Measurements from ENCODE around the gene STYK1.

Gene STYK1

DNA sequence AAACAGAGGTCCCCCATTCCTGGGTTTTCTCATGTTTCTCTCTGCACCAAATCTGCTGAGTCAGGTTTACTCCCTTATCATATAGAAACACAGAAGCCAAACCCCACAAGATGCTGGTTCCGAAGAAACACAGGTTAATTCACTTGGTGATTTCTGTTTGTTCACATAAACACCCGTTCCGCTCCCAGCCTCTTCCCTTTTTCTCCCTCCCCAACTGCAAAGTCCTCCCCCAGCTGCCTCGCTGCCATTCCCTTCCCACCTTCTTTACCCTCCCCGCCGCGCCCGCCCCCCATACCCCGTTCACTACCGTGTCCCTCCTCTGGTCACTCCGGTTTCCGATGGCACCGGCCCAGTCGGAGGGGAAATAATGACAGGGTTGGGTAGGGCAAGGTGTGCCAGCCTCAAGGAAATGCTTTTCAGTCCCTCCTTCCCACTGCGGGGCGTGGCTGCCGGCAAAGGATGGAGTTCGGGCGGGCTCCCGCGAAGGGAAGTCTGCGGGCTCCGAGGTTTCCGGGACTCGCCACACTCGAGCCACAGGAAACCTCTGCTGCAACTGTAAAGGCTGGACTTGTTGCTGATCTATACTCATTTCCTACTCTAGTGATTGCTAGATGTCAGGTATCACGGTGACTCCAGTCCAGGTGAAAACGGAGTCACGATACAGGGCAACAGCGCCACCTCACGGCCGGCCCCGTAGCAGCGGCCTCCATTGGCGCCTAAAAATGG, at the start of gene STYK1:
TSS of gene STYK1 (minus strand) at position 394 of the 726 bp plus-strand sequence. CDS start 39,434 bp downstream, outside the sequence.
- in situ Hi-C loops (cut with MboI; ENCODE audit: low sequenced_read_pairs) = no loop called here

- in situ Hi-C loops (cut with MboI; ENCODE audit: low sequenced_read_pairs) = no loop called here
Measured at GRCh38 chr12:10722905-10723746, 49.3 kb upstream of the STYK1 start, which contains the start of gene YBX3. TSS of gene YBX3 (minus strand) at chr12:10723323. CDS start at chr12:10723111, 212 bp downstream.

DNA sequence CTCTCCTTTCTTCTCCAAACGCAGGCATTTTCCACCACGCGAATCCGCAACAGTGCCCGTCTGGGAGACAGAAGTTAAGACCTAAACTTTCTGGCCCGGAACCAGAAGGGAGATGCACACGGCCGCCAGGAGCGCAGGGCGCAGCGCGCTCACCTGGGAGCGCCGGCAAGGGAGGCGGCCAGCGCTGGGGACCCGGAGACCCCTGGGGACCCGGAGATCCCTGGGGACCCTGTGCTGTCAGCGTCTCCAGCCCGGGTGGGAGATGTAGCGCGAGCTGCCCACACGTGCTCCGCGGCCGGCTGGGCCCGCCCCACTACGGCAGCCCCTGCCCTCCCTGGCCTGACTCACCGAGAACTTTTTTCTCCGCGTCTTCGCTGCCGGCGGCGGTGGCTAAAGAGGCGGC, 48.7 kb upstream of the STYK1 start:
- in situ Hi-C loops (cut with MboI; ENCODE audit: low sequenced_read_pairs) = no loop called here

DNA sequence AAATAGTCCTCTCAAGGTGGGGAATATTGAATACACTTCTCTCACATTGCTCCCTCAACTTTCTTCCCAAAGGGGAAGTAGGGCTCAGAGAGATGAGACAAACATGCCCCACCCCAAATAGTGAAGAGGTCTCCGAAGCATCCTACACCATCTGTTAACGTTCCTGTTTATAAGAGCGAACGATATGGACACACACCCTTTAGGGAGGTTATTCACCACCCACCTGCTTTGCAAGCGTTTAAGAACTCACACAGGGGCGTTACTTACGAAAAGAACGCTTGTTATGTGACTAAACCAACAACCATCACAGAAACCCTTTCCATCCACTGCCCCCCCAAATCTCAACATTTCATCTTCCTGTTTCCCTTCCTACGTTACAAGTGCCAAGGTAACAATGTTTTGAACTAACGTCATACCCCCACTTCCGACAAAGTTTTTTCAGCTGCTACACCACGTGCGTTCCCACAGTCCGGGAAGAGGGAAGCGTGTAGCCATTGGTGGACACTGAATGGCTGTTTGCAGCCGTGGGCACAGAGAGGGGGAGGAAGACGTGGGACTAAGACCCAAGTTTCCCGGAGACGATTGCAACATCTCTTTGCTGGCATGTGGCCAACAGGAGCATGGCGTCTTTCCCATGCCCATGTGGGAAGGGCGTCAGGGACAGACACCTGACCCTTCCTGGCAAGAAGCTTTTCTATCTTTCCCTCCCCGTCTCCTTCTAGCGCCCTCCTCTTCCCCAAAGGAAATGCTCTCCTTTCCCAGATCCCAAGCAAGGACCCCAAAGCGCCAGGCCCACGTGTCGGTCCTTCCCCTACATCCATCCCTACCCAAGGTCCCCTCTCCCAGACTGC, 48.0 kb upstream of the STYK1 start:
- in situ Hi-C loops (cut with MboI; ENCODE audit: low sequenced_read_pairs) = no loop called here

GRCh38 chr12:10720974-10721650, 47.3 kb upstream of the STYK1 start:
- in situ Hi-C loops (cut with MboI; ENCODE audit: low sequenced_read_pairs) = no loop called here

DNA sequence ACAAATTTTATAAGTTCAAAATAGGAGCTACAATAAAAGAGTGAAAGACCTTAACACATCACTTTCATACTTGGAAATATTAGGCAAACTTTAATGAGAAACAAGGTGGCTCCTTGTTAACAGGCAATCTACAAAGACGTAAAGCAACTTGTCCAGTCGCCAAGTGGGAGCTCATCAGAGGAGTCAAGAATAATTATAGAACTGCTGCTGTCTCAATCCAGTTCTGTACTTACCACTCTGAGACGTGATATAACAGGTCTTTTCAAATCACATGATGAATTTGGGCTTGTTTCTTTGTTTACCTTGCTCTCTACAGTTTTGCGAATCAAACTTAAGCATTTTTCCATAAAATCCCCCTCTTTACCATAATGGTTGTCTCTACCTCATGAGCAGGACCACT, 45.6 kb upstream of the STYK1 start:
- in situ Hi-C loops (cut with MboI; ENCODE audit: low sequenced_read_pairs) = no loop called here

- in situ Hi-C loops (cut with MboI; ENCODE audit: low sequenced_read_pairs) = no loop called here
Measured at GRCh38 chr12:10718279-10718821, 44.5 kb upstream of the STYK1 start.

DNA sequence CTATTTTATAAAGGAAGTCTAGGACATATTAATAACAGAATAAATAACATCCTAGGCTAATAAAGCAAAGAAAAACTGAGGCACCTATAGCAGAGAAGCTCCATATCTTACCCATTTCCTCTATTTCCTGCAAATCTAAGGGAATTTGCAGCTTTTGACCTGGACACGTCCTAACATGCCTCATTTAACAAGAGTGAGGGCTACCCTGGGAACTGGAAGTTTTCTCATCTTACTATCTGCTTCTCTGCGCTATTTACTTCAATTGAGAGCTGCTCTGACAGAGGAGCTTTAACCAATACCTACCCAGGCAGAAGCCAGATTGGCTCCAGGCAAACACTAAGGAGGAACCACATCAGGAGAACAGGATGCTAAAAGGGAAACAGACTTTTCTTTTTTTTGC, 43.6 kb upstream of the STYK1 start:
- in situ Hi-C loops (cut with MboI; ENCODE audit: low sequenced_read_pairs) = no loop called here

DNA sequence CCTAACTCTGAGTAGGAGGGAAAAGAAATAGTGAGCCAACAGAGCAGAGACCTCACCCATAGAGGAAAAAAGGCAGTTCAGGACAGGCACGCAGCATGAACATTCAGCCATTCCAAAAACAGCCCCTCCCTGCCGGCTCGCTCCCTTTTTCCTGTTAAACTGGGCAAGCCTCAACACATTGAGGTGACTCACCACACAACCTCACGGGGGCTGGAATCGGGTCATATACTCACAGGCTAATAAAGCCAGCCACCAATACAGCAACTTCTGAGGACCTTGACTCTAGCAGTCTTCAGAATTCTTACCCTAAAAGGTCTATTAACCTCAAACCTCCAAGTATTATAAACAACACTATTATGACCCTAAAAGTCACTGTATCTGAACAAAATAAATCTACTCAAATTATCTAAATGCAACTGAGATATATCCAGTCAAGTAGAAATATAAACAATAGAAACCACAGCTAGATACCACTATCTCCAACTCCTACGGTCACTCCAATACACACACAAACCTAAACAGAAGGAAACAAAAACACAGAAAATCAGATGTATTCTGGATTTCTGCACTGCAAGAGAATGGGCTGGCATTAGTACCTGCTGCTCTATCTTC, 43.0 kb upstream of the STYK1 start:
- in situ Hi-C loops (cut with MboI; ENCODE audit: low sequenced_read_pairs) = no loop called here

GRCh38 chr12:10716277-10716676, 42.4 kb upstream of the STYK1 start:
- in situ Hi-C loops (cut with MboI; ENCODE audit: low sequenced_read_pairs) = no loop called here

GRCh38 chr12:10715491-10715890, 41.6 kb upstream of the STYK1 start:
- in situ Hi-C loops (cut with MboI; ENCODE audit: low sequenced_read_pairs) = no loop called here

- in situ Hi-C loops (cut with MboI; ENCODE audit: low sequenced_read_pairs) = no loop called here
Measured at GRCh38 chr12:10709808-10710207, 36.0 kb upstream of the STYK1 start.

GRCh38 chr12:10708862-10709261, 35.0 kb upstream of the STYK1 start:
- in situ Hi-C loops (cut with MboI; ENCODE audit: low sequenced_read_pairs) = no loop called here

- in situ Hi-C loops (cut with MboI; ENCODE audit: low sequenced_read_pairs) = no loop called here
Measured at GRCh38 chr12:10705655-10706054, 31.8 kb upstream of the STYK1 start.

GRCh38 chr12:10701843-10702242, 28.0 kb upstream of the STYK1 start:
- in situ Hi-C loops (cut with MboI; ENCODE audit: low sequenced_read_pairs) = no loop called here

GRCh38 chr12:10701131-10701681, 27.4 kb upstream of the STYK1 start:
- in situ Hi-C loops (cut with MboI; ENCODE audit: low sequenced_read_pairs) = no loop called here

- in situ Hi-C loops (cut with MboI; ENCODE audit: low sequenced_read_pairs) = no loop called here
Measured at GRCh38 chr12:10700581-10700980, 26.7 kb upstream of the STYK1 start.

DNA sequence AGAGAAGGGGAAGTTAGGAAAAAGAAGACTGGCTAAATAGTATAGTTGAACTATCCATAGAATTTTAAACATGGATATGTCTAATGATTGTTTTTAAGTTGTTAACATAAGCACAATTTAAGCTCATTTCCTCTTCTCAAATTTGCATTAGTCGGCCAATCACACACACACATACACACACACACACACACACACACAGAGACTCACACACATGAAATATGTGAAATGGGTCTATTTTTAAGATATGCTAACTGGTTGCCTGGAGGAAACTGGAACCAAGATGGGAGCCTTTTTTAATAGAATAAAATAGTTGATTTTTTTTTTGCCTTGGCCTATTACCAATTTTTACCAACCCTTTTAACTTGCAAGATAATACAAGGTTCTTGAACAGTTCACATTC, 24.0 kb upstream of the STYK1 start:
- in situ Hi-C loops (cut with MboI; ENCODE audit: low sequenced_read_pairs) = no loop called here

GRCh38 chr12:10697156-10697555, 23.3 kb upstream of the STYK1 start:
- in situ Hi-C loops (cut with MboI; ENCODE audit: low sequenced_read_pairs) = no loop called here

DNA sequence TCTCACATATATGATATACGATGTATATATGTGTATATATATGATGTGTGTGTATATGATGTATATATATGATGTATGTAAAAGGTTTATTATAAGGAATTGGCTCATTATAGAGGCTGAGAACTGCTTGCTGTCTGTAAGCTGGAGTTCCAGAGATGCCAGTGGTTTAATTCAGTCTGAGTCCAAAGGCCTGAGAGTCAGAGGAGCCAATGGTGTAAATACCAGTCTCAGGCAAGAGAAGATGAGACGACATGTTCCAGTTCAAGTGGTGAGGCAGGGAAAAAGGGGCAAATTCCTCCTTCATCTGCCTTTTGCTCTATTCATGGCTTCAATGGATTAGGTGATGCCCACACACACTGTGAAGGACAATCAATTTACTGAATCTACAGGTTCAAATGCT, 17.1 kb upstream of the STYK1 start:
- in situ Hi-C loops (cut with MboI; ENCODE audit: low sequenced_read_pairs) = no loop called here

Data from hTERT RPE-1 (cell line).